Keratinocyte (primary cell): ENCODE results near the gene FGF12. TPM values are rescaled to one million over a fixed set of nuclear protein-coding genes. Genes with fewer than 3 reads are reported as not detected.

Experiments
- DNase-seq: peaks from one replicate; pipeline ENCODE4 v3.0.0-alpha.2; 2011; ENCODE audit warnings: low read depth, missing footprints, low spot score
- FAIRE-seq: peaks from 2 replicates; lab custom pipeline; 2011; peaks lifted over from hg19 to GRCh38; lab: Jason Lieb, UNC
- H2AFZ ChIP-seq: 2 replicates; pipeline ENCODE4 v1.6.0; 2012; ENCODE audit warnings: low read length, control low read depth, inconsistent platforms; ENCODE audit not compliant: control insufficient read depth
- H3K27ac ChIP-seq: 2 replicates; pipeline ENCODE4 v1.5.1; 2011; ENCODE audit warnings: low read length; ENCODE audit not compliant: control insufficient read depth, insufficient read depth
- H3K27me3 ChIP-seq: 3 replicates; pipeline ENCODE4 v1.6.0; 2011; ENCODE audit warnings: low read length; ENCODE audit not compliant: control insufficient read depth, insufficient read depth; ENCODE audit errors: extremely low read depth
- H3K36me3 ChIP-seq, 2 experiments: 2 replicates in 1 of 2; 3 replicates in 1 of 2; pipeline ENCODE4 v1.5.1; 2011; ENCODE audit warnings: low read length in 2 of 2, mild to moderate bottlenecking in 1 of 2; ENCODE audit not compliant: control insufficient read depth in 2 of 2, insufficient read depth in 2 of 2; ENCODE audit errors: extremely low read depth in 1 of 2
- H3K4me1 ChIP-seq: 3 replicates; pipeline ENCODE4 v1.5.1; 2011; ENCODE audit warnings: low read length; ENCODE audit not compliant: control insufficient read depth, insufficient read depth; ENCODE audit errors: extremely low read depth
- H3K4me2 ChIP-seq: 3 replicates; pipeline ENCODE4 v1.6.0; 2011; ENCODE audit warnings: low read depth, low read length; ENCODE audit not compliant: control insufficient read depth, insufficient read depth; ENCODE audit errors: extremely low read depth
- H3K4me3 ChIP-seq, 3 experiments: fragments of 200-600 bp in 1 of 3; sonication (generic) in 1 of 3; 2 replicates in 2 of 3; 3 replicates in 1 of 3; pipeline ENCODE4 v1.5.1; 2011 to 2016; ENCODE audit warnings: low read length in 3 of 3, mild to moderate bottlenecking in 3 of 3, control low read depth in 2 of 3, inconsistent platforms in 1 of 3, low read depth in 1 of 3, mixed read lengths in 1 of 3, mixed run types in 1 of 3, moderate library complexity in 1 of 3; ENCODE audit not compliant: control insufficient read depth in 2 of 3, insufficient read depth in 2 of 3; ENCODE audit errors: extremely low read depth in 1 of 3
- H3K79me2 ChIP-seq: 2 replicates; pipeline ENCODE4 v1.6.0; 2012; ENCODE audit warnings: low read length; ENCODE audit not compliant: control insufficient read depth, insufficient read depth
- H3K9ac ChIP-seq: 3 replicates; pipeline ENCODE4 v1.6.0; 2011; ENCODE audit warnings: low read length; ENCODE audit not compliant: control insufficient read depth, insufficient read depth; ENCODE audit errors: extremely low read depth
- H3K9me1 ChIP-seq: 3 replicates; pipeline ENCODE4 v1.6.0; 2011; ENCODE audit warnings: low read length; ENCODE audit not compliant: control insufficient read depth, insufficient read depth; ENCODE audit errors: extremely low read depth
- H3K9me3 ChIP-seq: 2 replicates; pipeline ENCODE4 v1.5.1; 2012; ENCODE audit warnings: low read depth, low read length; ENCODE audit not compliant: control insufficient read depth
- H4K20me1 ChIP-seq: 3 replicates; pipeline ENCODE4 v1.6.0; 2011; ENCODE audit warnings: low read length; ENCODE audit not compliant: control insufficient read depth, insufficient read depth; ENCODE audit errors: extremely low read depth
- EZH2 ChIP-seq: IDR thresholded peaks from one replicate; pipeline ENCODE4 v1.6.1; 2012; ENCODE audit warnings: inconsistent platforms, mild to moderate bottlenecking, low read length, moderate library complexity
- dilution Hi-C: fragments of 300-500 bp; cut with MboI; formaldehyde crosslinking; loops from one replicate; pipeline ENCODE4 v1.7.0; 2020; ENCODE audit warnings: low sequenced_read_pairs; ENCODE audit not compliant: extremely low pct_ligation_motif_present
- polyA plus RNA-seq, 5 experiments: library from polyadenylated mRNA; depleted of rRNA in 3 of 5; stranded (reverse) in 3 of 5; stranded (forward) in 1 of 5; unstranded in 1 of 5; fragments of >200 nt; gene quantifications; 1 replicate in 1 of 5; 2 replicates in 3 of 5; 3 replicates in 1 of 5; pipeline versions ENCODE4 v1.2.1 to v1.2.3, GENCODE V29; 2011 to 2012; ENCODE audit warnings: missing spikeins in 2 of 5, low read depth in 1 of 5, low replicate concordance in 1 of 5
- TF ChIP-seq, protein P1 (sequence below), 3 experiments: IDR thresholded peaks in 1 of 3; conservative IDR thresholded peaks in 1 of 3; optimal IDR thresholded peaks in 1 of 3; 2 replicates in 2 of 3; 3 replicates in 1 of 3; pipeline versions ENCODE3 to v1.5.1; 2011; ENCODE audit warnings: low read length in 3 of 3, mild to moderate bottlenecking in 3 of 3, moderate library complexity in 2 of 3, control low read depth in 1 of 3, inconsistent platforms in 1 of 3; ENCODE audit not compliant: insufficient read depth in 2 of 3; ENCODE audit errors: extremely low read depth in 1 of 3

The FGF12 gene
- polyA plus RNA-seq, 1 donor (not counting 4 experiments of a cell fraction or from before 2014, with no cell fraction given): 4.1 TPM

GRCh38 chr3:192177383-192177782, 550.0 kb downstream of the FGF12 start:
- H3K9ac ChIP-seq: no peak overlapping the region
- TF ChIP-seq EZH2: no peak
- TF ChIP-seq, protein P1, sequence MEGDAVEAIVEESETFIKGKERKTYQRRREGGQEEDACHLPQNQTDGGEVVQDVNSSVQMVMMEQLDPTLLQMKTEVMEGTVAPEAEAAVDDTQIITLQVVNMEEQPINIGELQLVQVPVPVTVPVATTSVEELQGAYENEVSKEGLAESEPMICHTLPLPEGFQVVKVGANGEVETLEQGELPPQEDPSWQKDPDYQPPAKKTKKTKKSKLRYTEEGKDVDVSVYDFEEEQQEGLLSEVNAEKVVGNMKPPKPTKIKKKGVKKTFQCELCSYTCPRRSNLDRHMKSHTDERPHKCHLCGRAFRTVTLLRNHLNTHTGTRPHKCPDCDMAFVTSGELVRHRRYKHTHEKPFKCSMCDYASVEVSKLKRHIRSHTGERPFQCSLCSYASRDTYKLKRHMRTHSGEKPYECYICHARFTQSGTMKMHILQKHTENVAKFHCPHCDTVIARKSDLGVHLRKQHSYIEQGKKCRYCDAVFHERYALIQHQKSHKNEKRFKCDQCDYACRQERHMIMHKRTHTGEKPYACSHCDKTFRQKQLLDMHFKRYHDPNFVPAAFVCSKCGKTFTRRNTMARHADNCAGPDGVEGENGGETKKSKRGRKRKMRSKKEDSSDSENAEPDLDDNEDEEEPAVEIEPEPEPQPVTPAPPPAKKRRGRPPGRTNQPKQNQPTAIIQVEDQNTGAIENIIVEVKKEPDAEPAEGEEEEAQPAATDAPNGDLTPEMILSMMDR (optimal IDR thresholded peaks at IDR 0.05 in 1 of 3, IDR thresholded peaks at IDR 0.05 in 1 of 3, conservative IDR thresholded peaks at IDR 0.05 in 1 of 3; ENCODE audit: extremely low read depth in 1 of 3, insufficient read depth in 2 of 3, low read length in 3 of 3): no peak
- no peak for FAIRE-seq

DNA sequence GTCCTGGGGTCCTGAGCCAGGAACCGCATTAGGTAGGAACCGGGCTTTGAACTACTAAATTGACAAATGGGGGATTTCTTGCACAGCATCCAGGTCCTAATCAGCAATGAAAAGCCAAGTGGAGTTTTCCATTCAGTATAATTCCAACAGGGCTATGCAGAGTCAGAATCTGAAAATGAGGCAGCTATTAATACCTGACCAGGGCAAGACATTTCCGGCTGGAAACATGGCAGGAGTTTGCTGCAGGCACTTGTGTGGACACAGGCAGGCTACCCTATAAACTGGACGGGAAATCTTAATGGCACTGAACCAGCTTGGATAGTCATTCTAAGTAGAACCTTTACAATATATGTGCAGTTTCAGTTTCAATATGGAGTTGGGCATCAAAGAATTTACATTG, 553.1 kb downstream of the FGF12 start:
- H4K20me1 ChIP-seq: no peaks in the 10 kb centered on the region
- no peak overlapping the region for H2AFZ ChIP-seq
- no peak for FAIRE-seq
- H3K4me2 ChIP-seq: no peak overlapping the region
- H3K27ac ChIP-seq: no peak overlapping the region
- TF ChIP-seq, protein P1 (optimal IDR thresholded peaks at IDR 0.05 in 1 of 3, IDR thresholded peaks at IDR 0.05 in 1 of 3, conservative IDR thresholded peaks at IDR 0.05 in 1 of 3; ENCODE audit: extremely low read depth in 1 of 3, insufficient read depth in 2 of 3, low read length in 3 of 3): no peak
- no peak for TF ChIP-seq EZH2
- dilution Hi-C loops: no loop called here
- no peak overlapping the region for H3K9ac ChIP-seq
- no peaks in the 10 kb centered on the region for H3K79me2 ChIP-seq
- H3K9me3 ChIP-seq: no peaks in the 10 kb centered on the region
- peaks cover 21% of the 10 kb centered on the region for H3K4me1 ChIP-seq
- no peak for DNase-seq
- H3K4me3 ChIP-seq: no peak overlapping the region
- no peaks in the 10 kb centered on the region for H3K9me1 ChIP-seq
- no peaks in the 10 kb centered on the region for H3K27me3 ChIP-seq
- no peaks in the 10 kb centered on the region for H3K36me3 ChIP-seq

More at GRCh38 chr3:192177383-192177782, 550.0 kb downstream of the FGF12 start:
- dilution Hi-C loops: no loop called here
- Histone ChIP-seq H3K27me3 (no peaks in the 10 kb centered on the region), H4K20me1 (no peaks in the 10 kb centered on the region), H3K27ac (no peak overlapping the region), H3K79me2 (no peaks in the 10 kb centered on the region), H3K9me3 (no peaks in the 10 kb centered on the region), H3K9me1 (no peaks in the 10 kb centered on the region), H3K4me2 (no peak overlapping the region), H3K36me3 (no peaks in the 10 kb centered on the region), H3K4me3 (no peak overlapping the region), H2AFZ (no peak overlapping the region), H3K4me1 (no peaks in the 10 kb centered on the region)
- no peak for DNase-seq
